K562 (cell line): ENCODE measurements around the gene TRAF5. TPM values are rescaled to one million over a fixed set of nuclear protein-coding genes. Genes with fewer than 3 reads are reported as not detected.

Experiments
- ATAC-seq: fragments of 200-7000 bp; cut with Tn5 transposase; 3 replicates; pipeline ENCODE4 v1.9.1; 2020; ENCODE audit warnings: moderate library complexity
- BruUV-seq: library from RNA; stranded (reverse); fragments of 400-500 nt; replicated peaks from 2 replicates; lab custom pipeline; 2021; lab: Mats Ljungman, UMichigan
- CTCF ChIA-PET: fragments of 300-600 bp; formaldehyde crosslinking; extraction: SDS; loops from one replicate; lab custom pipeline; 2021; ENCODE audit warnings: low intra/inter-chr PET ratio; lab: Yijun Ruan, JAX
- POLR2A ChIA-PET: fragments of 300-600, 350-650 bp; sonication (Branson Sonifier 250); formaldehyde crosslinking; extraction: SDS; loops from one replicate; lab custom pipeline; 2021; ENCODE audit warnings: antibody characterized with exemption, inconsistent platforms; lab: Yijun Ruan, JAX
- DNase-seq, 4 experiments: peaks; one replicate each; pipeline versions ENCODE4 v3.0.0 to v3.0.0-alpha.2; 2011 to 2018; ENCODE audit warnings: low spot score in 3 of 4, mixed read lengths in 3 of 4; ENCODE audit errors: extremely low read depth in 1 of 4
- FAIRE-seq: peaks from 2 replicates; lab custom pipeline; 2011; peaks lifted over from hg19 to GRCh38; lab: Jason Lieb, UNC
- H2AFZ ChIP-seq: 2 replicates; pipeline ENCODE4 v1.6.0; 2011; ENCODE audit warnings: low read depth, low read length, control low read depth, inconsistent platforms
- H3K27ac ChIP-seq: fragments of 200-600 bp; 3 replicates; pipeline ENCODE4 v1.8.0; 2011; ENCODE audit warnings: low read depth, mild to moderate bottlenecking, control low read depth, inconsistent platforms, low read length, moderate library complexity, mixed read lengths; ENCODE audit errors: extremely low read depth
- H3K27me3 ChIP-seq, 2 experiments: fragments of 300-600 bp in 1 of 2; 2 replicates in 1 of 2; 3 replicates in 1 of 2; pipeline versions ENCODE4 v1.6.0 to v1.8.0; 2011; ENCODE audit warnings: inconsistent platforms in 2 of 2, low read length in 2 of 2, mild to moderate bottlenecking in 1 of 2, mixed read lengths in 1 of 2, moderate library complexity in 1 of 2; ENCODE audit not compliant: control insufficient read depth in 2 of 2, insufficient read depth in 2 of 2
- H3K36me3 ChIP-seq: fragments of 300-600 bp; 3 replicates; pipeline ENCODE4 v1.8.0; 2011; ENCODE audit warnings: mild to moderate bottlenecking, low read length, inconsistent platforms; ENCODE audit not compliant: control insufficient read depth, insufficient read depth
- H3K4me1 ChIP-seq, 2 experiments: fragments of 200-600 bp in 1 of 2; replicated peaks in 1 of 2; 2 replicates in 1 of 2; 3 replicates in 1 of 2; pipeline versions ENCODE4 v1.5.1 to v1.8.0; 2011; ENCODE audit warnings: inconsistent platforms in 2 of 2, low read length in 2 of 2, mild to moderate bottlenecking in 1 of 2, mixed read lengths in 1 of 2, moderate library complexity in 1 of 2; ENCODE audit not compliant: control insufficient read depth in 2 of 2, insufficient read depth in 2 of 2
- H3K4me2 ChIP-seq: 2 replicates; pipeline ENCODE4 v1.6.1; 2011; ENCODE audit warnings: low read length, control low read depth, inconsistent platforms, mixed read lengths; ENCODE audit not compliant: insufficient read depth
- H3K4me3 ChIP-seq: fragments of 200-600 bp; sonication (generic), shearing (Covaris generic); 2 replicates; pipeline ENCODE4 v1.5.1; 2016; ENCODE audit warnings: control low read depth, inconsistent platforms
- H3K79me2 ChIP-seq: fragments of 200-600 bp; 3 replicates; pipeline ENCODE4 v1.8.0; 2011; ENCODE audit warnings: low read length, inconsistent platforms; ENCODE audit not compliant: control insufficient read depth, insufficient read depth
- H3K9ac ChIP-seq, 2 experiments: 2 replicates each; pipeline versions ENCODE4 v1.6.0 to v1.6.1; 2011; ENCODE audit warnings: low read depth in 2 of 2, low read length in 2 of 2, control low read depth in 1 of 2, inconsistent platforms in 1 of 2, mild to moderate bottlenecking in 1 of 2, mixed read lengths in 1 of 2; ENCODE audit not compliant: insufficient read depth in 1 of 2
- H3K9me1 ChIP-seq: one replicate; pipeline ENCODE4 v1.6.0; 2011; ENCODE audit warnings: inconsistent platforms, mild to moderate bottlenecking, low read length, moderate library complexity; ENCODE audit not compliant: control insufficient read depth, insufficient read depth
- H3K9me3 ChIP-seq: replicated peaks from 2 replicates; pipeline ENCODE4 v1.5.1; 2011; ENCODE audit warnings: low read depth, low read length, inconsistent platforms; ENCODE audit not compliant: control insufficient read depth, insufficient read depth
- H4K20me1 ChIP-seq: replicated peaks from 2 replicates; pipeline ENCODE4 v1.6.1; 2011; ENCODE audit warnings: low read length, inconsistent platforms, mixed read lengths; ENCODE audit not compliant: control insufficient read depth, insufficient read depth
- CBFA2T2 ChIP-seq: fragments of 450-650 bp; conservative IDR thresholded peaks from 2 replicates; pipeline ENCODE4 v1.6.1; 2017; ENCODE audit warnings: mild to moderate bottlenecking
- E2F3 ChIP-seq: fragments of 250-450 bp; sonication (Bioruptor Pico); IDR thresholded peaks from 2 replicates; pipeline ENCODE4 v1.4.0; 2020; ENCODE audit warnings: mild to moderate bottlenecking
- GABPB1 ChIP-seq: sonication (generic); formaldehyde crosslinking; IDR thresholded peaks from 2 replicates; pipeline ENCODE4 v1.8.0; 2022; ENCODE audit warnings: mild to moderate bottlenecking, missing genetic modification reagents
- HMBOX1 ChIP-seq: sonication (generic); IDR thresholded peaks from 2 replicates; pipeline ENCODE4 v1.6.1; 2016
- ILF3 ChIP-seq: fragments of 450-650 bp; IDR thresholded peaks from 2 replicates; pipeline ENCODE4 v1.6.1; 2018; ENCODE audit warnings: antibody characterized with exemption, mild to moderate bottlenecking, moderate library complexity, borderline replicate concordance
- LARP7 ChIP-seq: fragments of 450-650 bp; IDR thresholded peaks from 2 replicates; pipeline ENCODE4 v1.6.1; 2016
- MAFG ChIP-seq: fragments of 450-650 bp; conservative IDR thresholded peaks from 2 replicates; pipeline ENCODE4 v1.6.1; 2016; ENCODE audit warnings: missing genetic modification characterization, missing compliant biosample characterization
- NCOR1 ChIP-seq: fragments of 450-650 bp; IDR thresholded peaks from 2 replicates; pipeline ENCODE4 v1.6.1; 2016; ENCODE audit warnings: mild to moderate bottlenecking, moderate library complexity
- NFE2L1 ChIP-seq: fragments of 450-650 bp; IDR thresholded peaks from 2 replicates; pipeline ENCODE4 v1.6.1; 2016; ENCODE audit warnings: missing genetic modification characterization, low read depth, mild to moderate bottlenecking, missing compliant biosample characterization, moderate library complexity, borderline replicate concordance
- SMARCA4 ChIP-seq: fragments of 450-650 bp; IDR thresholded peaks from 2 replicates; pipeline ENCODE4 v1.6.1; 2016
- STAT6 ChIP-seq: sonication (generic); formaldehyde crosslinking; IDR thresholded peaks from 2 replicates; pipeline ENCODE4 v1.8.1; 2023; ENCODE audit warnings: mild to moderate bottlenecking, missing genetic modification reagents
- TAL1 ChIP-seq: fragments of 450-650 bp; IDR thresholded peaks from 2 replicates; pipeline ENCODE4 v1.6.1; 2016; ENCODE audit warnings: mild to moderate bottlenecking
- TFAP4 ChIP-seq: sonication (generic); formaldehyde crosslinking; IDR thresholded peaks from 2 replicates; pipeline ENCODE4 v1.8.0; 2022; ENCODE audit warnings: missing genetic modification reagents, mild to moderate bottlenecking, moderate library complexity, borderline replicate concordance
- ZFP1 ChIP-seq: fragments of 450-650 bp; formaldehyde crosslinking; IDR thresholded peaks from 2 replicates; pipeline ENCODE4 v1.4.0; 2020; ENCODE audit warnings: mild to moderate bottlenecking, mixed read lengths
- ZNF586 ChIP-seq: fragments of 450-650 bp; formaldehyde crosslinking; conservative IDR thresholded peaks from 2 replicates; pipeline ENCODE4 v1.4.0; 2020; ENCODE audit warnings: mild to moderate bottlenecking, moderate library complexity
- WGBS: fragments of 100-300 bp; shearing (Covaris generic); methylation state at CpG from one replicate; pipeline ENCODE4 v1.1.6; 2016; ENCODE audit warnings: low coverage, mixed read lengths; ENCODE audit not compliant: insufficient coverage; ENCODE audit errors: missing lambda C conversion rate; 5-methylcytosine and 5-hydroxymethylcytosine counted together
- in situ Hi-C: fragments of 300-500 bp; cut with MboI; formaldehyde crosslinking; loops from 4 replicates; pipeline ENCODE4 v1.15.0; 2018; ENCODE audit warnings: inconsistent platforms, mixed read lengths
- intact Hi-C: fragments of 100-400 bp; cut with micrococcal nuclease; formaldehyde crosslinking; loops from 2 replicates; pipeline ENCODE4 v1.14.2; 2022
- polyA plus RNA-seq, 8 experiments: library from polyadenylated mRNA; depleted of rRNA in 4 of 8; stranded (reverse) in 5 of 8; unstranded in 3 of 8; fragments of >200 nt; fragmentation: Nextera tagmentation in 2 of 8; fragmentation: Illumina TruSeq in 1 of 8; extraction: Ambion mirVana in 2 of 8; extraction: Trizol in 1 of 8; gene quantifications; 2 replicates each; pipeline versions ENCODE4 v1.2.1 to v1.2.3, GENCODE V29; 2011 to 2014; ENCODE audit warnings: inconsistent platforms in 1 of 8, missing spikeins in 1 of 8
- total RNA-seq, 7 experiments: library from RNA; depleted of rRNA in 6 of 7; stranded (reverse); fragments of >200 nt in 6 of 7; fragmentation: Illumina TruSeq in 2 of 7; extraction: Trizol in 2 of 7; gene quantifications; 2 replicates each; pipeline versions ENCODE4 v1.2.1 to v1.2.3, GENCODE V29; 2011 to 2021; ENCODE audit warnings: low replicate concordance in 1 of 7
- TF ChIP-seq, protein P1 (sequence below): fragments of 450-650 bp; conservative IDR thresholded peaks from 2 replicates; pipeline ENCODE4 v1.6.1; 2016; ENCODE audit warnings: missing genetic modification characterization, low read depth, mild to moderate bottlenecking, missing compliant biosample characterization, moderate library complexity

TRAF5 gene
- total and polyA plus RNA-seq, 9 of the 15 experiments (the other 6 are each of a cell fraction or from before 2014, with no cell fraction given), result 2.0 to 9.3 (median 5.3) TPM

- TF ChIP-seq, protein P1, sequence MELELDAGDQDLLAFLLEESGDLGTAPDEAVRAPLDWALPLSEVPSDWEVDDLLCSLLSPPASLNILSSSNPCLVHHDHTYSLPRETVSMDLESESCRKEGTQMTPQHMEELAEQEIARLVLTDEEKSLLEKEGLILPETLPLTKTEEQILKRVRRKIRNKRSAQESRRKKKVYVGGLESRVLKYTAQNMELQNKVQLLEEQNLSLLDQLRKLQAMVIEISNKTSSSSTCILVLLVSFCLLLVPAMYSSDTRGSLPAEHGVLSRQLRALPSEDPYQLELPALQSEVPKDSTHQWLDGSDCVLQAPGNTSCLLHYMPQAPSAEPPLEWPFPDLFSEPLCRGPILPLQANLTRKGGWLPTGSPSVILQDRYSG (tag), result peak; percentile 69; the same call in 1 of the 2 replicates
- peak; percentile 48; the same call in 1 of the 2 replicates for TF ChIP-seq MAFG
- no peak for TF ChIP-seq ZFP1 (CRISPR knock-in tag)
- TF ChIP-seq GABPB1 (CRISPR knock-in tag), result no peak
- TF ChIP-seq SMARCA4, result 0 out of 2 replicates have a peak, but pooled peaks have one; percentile 11
- TF ChIP-seq ILF3, result 0 out of 2 replicates have a peak, but pooled peaks have one; percentile 57
- TF ChIP-seq ZNF586, result no peak
- TF ChIP-seq, all 486 proteins: peak for 9
Observed at GRCh38 chr1:211371406-211372105, 44.9 kb downstream of the TRAF5 start (continued).

DNA sequence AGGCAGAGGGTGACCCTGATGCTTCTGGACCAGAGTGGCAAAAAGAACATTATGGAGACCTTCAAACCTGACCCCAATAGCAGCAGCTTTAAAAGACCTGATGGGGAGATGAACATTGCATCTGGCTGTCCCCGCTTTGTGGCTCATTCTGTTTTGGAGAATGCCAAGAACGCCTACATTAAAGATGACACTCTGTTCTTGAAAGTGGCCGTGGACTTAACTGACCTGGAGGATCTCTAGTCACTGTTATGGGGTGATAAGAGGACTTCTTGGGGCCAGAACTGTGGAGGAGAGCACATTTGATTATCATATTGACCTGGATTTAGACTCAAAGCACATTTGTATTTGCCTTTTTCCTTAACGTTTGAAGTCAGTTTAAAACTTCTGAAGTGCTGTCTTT lies 45.8 kb downstream of the TRAF5 start:
- H2AFZ ChIP-seq, result peak overlapping the region; percentile 52
- DNase-seq (peak; percentile 46 to 83 (median 64)), ATAC-seq (peak; percentile 90), FAIRE-seq (peak; percentile 88)
- CTCF ChIA-PET, result no interaction called here
- in situ Hi-C loops, result no loop called here
- no TSS peak for BruUV-seq
- POLR2A ChIA-PET, result interaction anchor here (0.9 to 1.1 kb wide), 2 partner anchors 9 to 21 kb away, joined by 3 to 5 read pairs; no protein-coding TSS in a partner anchor
- H4K20me1 ChIP-seq, result no peaks in the 10 kb centered on the region
- no peak overlapping the region for H3K4me3 ChIP-seq
- no peaks in the 10 kb centered on the region for H3K27me3 ChIP-seq
- no peaks in the 10 kb centered on the region for H3K9me3 ChIP-seq
- H3K9ac ChIP-seq, result peak overlapping the region; percentile 7 to 61; a peak in 2 of 4 replicates
- H3K4me2 ChIP-seq, result peak overlapping the region; percentile 71
- intact Hi-C loops, result no loop called here
- 0 out of 3 replicates have a peak, but pooled peaks cover 2% of the 10 kb centered on the region for H3K36me3 ChIP-seq
- H3K4me1 ChIP-seq, result peaks cover 10 to 37% of the 10 kb centered on the region in 2 experiments
- H3K27ac ChIP-seq, result peak overlapping the region; percentile 27; the same call in 2 of the 3 replicates
- no peaks in the 10 kb centered on the region for H3K9me1 ChIP-seq
- no peaks in the 10 kb centered on the region for H3K79me2 ChIP-seq
- 2% methylated on average over 4 of the region's 4 CpGs for WGBS
- TF ChIP-seq HMBOX1, result peak; percentile 72; the same call in 1 of the 2 replicates
- TF ChIP-seq NCOR1, result peak; percentile 86
- TF ChIP-seq TAL1, result peak; percentile 81
- no peak for TF ChIP-seq TFAP4 (CRISPR knock-in tag)
- TF ChIP-seq NFE2L1, result no peak
- TF ChIP-seq STAT6 (CRISPR knock-in tag), result no peak
- TF ChIP-seq LARP7, result no peak
- TF ChIP-seq CBFA2T2, result peak; percentile 75
- no peak for TF ChIP-seq E2F3 (CRISPR knock-in tag)
